Neural progenitor cell (in vitro differentiated cells): ENCODE measurements around the gene NGF. TPM values are rescaled to one million over a fixed set of nuclear protein-coding genes. Genes with fewer than 3 reads are reported as not detected.
A peak's percentile ranks its signal among the peaks of the same experiment; 100 is the strongest.

Source experiments
- DNase-seq: peaks from one replicate; pipeline ENCODE4 v3.0.0-alpha.2; 2016; ENCODE audit warnings: low spot score
- H2AFZ ChIP-seq: fragments of 200-600 bp; sonication (generic); replicated peaks from 2 replicates; pipeline ENCODE4 v1.6.1; 2016; ENCODE audit warnings: antibody characterized with exemption
- H3F3A ChIP-seq: fragments of 200-600 bp; sonication (generic); 2 replicates; pipeline ENCODE4 v1.6.1; 2016; ENCODE audit warnings: antibody characterized with exemption, low read depth
- H3K27ac ChIP-seq: fragments of 200-600 bp; sonication (generic); 2 replicates; pipeline ENCODE4 v1.5.1; 2016; ENCODE audit warnings: mild to moderate bottlenecking
- H3K27me3 ChIP-seq: fragments of 200-600 bp; sonication (generic); 2 replicates; pipeline ENCODE4 v1.6.1; 2016; ENCODE audit warnings: mild to moderate bottlenecking, moderate library complexity
- H3K36me3 ChIP-seq: fragments of 200-600 bp; sonication (generic); 2 replicates; pipeline ENCODE4 v1.5.1; 2016
- H3K4me1 ChIP-seq: fragments of 200-600 bp; sonication (generic); 2 replicates; pipeline ENCODE4 v1.6.1; 2016; ENCODE audit warnings: mixed run types
- H3K4me2 ChIP-seq: fragments of 200-600 bp; sonication (generic); 2 replicates; pipeline ENCODE4 v1.6.1; 2016
- H3K4me3 ChIP-seq: fragments of 200-600 bp; sonication (generic); 2 replicates; pipeline ENCODE4 v1.5.1; 2016
- H3K79me2 ChIP-seq: fragments of 200-600 bp; sonication (generic); 2 replicates; pipeline ENCODE4 v1.6.1; 2016; ENCODE audit warnings: low read depth
- H3K9ac ChIP-seq: fragments of 200-600 bp; sonication (generic); 2 replicates; pipeline ENCODE4 v1.6.1; 2016
- H3K9me3 ChIP-seq: fragments of 200-600 bp; sonication (generic); 2 replicates; pipeline ENCODE4 v1.5.1; 2016; ENCODE audit warnings: low read depth
- H4K20me1 ChIP-seq: fragments of 200-600 bp; sonication (generic); 2 replicates; pipeline ENCODE4 v1.6.1; 2016; ENCODE audit warnings: low read depth
- H3K27ac Mint-ChIP-seq: 3 replicates; pipeline ENCODE4 v1.8.0; 2021; ENCODE audit warnings: mixed read lengths
- H3K27me3 Mint-ChIP-seq: 2 replicates; pipeline ENCODE4 v1.8.0; 2022; ENCODE audit warnings: low read depth, mild to moderate bottlenecking, inconsistent platforms, moderate library complexity, mixed read lengths; ENCODE audit not compliant: insufficient read depth
- H3K36me3 Mint-ChIP-seq: 3 replicates; pipeline ENCODE4 v1.8.0; 2021; ENCODE audit warnings: mixed read lengths
- H3K4me1 Mint-ChIP-seq: 3 replicates; pipeline ENCODE4 v1.8.0; 2021; ENCODE audit warnings: mixed read lengths
- H3K4me3 Mint-ChIP-seq: 3 replicates; pipeline ENCODE4 v1.8.0; 2021; ENCODE audit warnings: mild to moderate bottlenecking, moderate library complexity, mixed read lengths
- H3K9me3 Mint-ChIP-seq: 3 replicates; pipeline ENCODE4 v1.8.0; 2020; ENCODE audit warnings: mixed read lengths
- EZH2 ChIP-seq: fragments of 200-600 bp; sonication (generic); IDR thresholded peaks from 2 replicates; pipeline ENCODE4 v1.6.1; 2017; ENCODE audit warnings: antibody characterized with exemption, mild to moderate bottlenecking, moderate library complexity
- EZH2phosphoT487 ChIP-seq: fragments of 200-600 bp; sonication (generic); IDR thresholded peaks from 2 replicates; pipeline ENCODE4 v1.6.1; 2017; ENCODE audit warnings: antibody characterized with exemption
- total RNA-seq: library from RNA; depleted of rRNA; stranded (reverse); fragments of >200 nt; gene quantifications from 2 replicates; pipeline ENCODE4 v1.2.3, GENCODE V29; 2015; ENCODE audit warnings: low replicate concordance
- TF ChIP-seq, protein P1 (sequence below): fragments of 200-600 bp; sonication (generic); IDR thresholded peaks from 2 replicates; pipeline ENCODE4 v1.5.1; 2017; ENCODE audit warnings: antibody characterized with exemption, mild to moderate bottlenecking

NGF gene
- total RNA-seq, 1 donor from 2014 or later: not detected

DNA sequence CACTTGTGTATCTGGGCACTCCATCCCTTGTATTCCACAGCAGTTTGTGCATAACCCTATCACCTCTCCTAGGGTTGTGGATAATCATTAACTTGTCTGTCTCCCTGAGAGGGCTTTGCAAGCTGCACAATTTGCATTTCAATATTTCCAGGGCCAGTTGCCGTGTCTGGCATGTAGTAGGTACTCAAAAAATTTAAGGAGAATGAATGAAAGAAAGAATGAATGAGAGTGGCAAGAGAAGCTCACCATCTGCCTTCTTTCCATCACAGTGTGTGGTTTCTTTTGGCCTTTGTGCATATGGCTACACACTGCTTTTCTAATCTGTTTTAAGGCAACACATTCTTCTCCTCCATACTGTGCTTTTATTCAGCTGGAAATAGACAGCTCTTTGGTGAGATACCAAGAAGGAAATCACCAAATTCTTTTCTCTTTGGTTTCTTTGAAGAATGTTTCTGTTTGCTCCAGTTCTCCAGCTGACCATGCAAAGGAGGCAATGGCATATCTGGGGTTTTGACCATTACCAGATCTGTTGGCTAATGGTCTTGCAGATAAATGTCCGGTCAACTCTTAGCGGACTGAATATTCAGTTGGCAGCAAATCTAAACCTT, 49.4 kb downstream of the NGF start:
- peaks cover 9% of the 10 kb centered on the region for H3K9me3 Mint-ChIP-seq
- H2AFZ ChIP-seq: no peak overlapping the region

DNA sequence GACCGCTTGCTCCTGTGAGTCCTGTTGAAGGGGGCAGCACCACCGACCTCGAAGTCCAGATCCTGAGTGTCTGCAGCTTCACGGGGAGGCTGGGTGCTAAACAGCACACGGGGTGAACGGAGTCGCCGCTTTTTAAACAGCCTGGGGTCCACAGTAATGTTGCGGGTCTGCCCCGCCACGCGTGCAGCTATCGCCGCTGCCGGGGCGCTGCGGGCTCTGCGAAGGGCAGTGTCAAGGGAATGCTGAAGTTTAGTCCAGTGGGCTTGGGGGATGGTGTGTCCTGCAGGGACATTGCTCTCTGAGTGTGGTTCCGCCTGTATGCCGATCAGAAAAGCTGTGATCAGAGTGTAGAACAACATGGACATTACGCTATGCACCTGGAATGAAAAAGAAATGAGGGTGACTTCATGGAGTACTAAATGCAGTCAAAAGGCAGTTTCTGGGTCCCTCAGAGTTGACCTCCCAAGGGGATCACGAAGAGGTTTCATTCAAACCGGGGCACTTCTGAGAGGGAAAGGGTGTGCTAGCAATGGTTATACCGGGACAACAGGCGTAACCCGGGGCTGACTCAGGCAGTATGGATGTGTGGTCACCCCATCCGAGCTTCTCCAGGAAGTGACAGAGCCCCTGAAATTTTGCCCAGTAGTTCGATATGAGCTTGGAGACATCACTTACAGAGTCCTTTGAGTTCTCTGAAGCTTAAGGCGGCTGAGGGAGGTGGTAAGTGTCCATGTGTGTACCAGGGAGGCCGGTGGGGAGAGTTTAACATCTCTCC, 51.4 kb downstream of the NGF start:
- peaks cover 38% of the 10 kb centered on the region for H3K4me1 Mint-ChIP-seq
- TF ChIP-seq EZH2: no peak
- TF ChIP-seq, protein P1, sequence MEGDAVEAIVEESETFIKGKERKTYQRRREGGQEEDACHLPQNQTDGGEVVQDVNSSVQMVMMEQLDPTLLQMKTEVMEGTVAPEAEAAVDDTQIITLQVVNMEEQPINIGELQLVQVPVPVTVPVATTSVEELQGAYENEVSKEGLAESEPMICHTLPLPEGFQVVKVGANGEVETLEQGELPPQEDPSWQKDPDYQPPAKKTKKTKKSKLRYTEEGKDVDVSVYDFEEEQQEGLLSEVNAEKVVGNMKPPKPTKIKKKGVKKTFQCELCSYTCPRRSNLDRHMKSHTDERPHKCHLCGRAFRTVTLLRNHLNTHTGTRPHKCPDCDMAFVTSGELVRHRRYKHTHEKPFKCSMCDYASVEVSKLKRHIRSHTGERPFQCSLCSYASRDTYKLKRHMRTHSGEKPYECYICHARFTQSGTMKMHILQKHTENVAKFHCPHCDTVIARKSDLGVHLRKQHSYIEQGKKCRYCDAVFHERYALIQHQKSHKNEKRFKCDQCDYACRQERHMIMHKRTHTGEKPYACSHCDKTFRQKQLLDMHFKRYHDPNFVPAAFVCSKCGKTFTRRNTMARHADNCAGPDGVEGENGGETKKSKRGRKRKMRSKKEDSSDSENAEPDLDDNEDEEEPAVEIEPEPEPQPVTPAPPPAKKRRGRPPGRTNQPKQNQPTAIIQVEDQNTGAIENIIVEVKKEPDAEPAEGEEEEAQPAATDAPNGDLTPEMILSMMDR: no peak
- no peak for TF ChIP-seq EZH2phosphoT487
- H3K36me3 Mint-ChIP-seq: peaks cover 4% of the 10 kb centered on the region
- H3K27ac Mint-ChIP-seq: peak overlapping the region; percentile 46
- no peak overlapping the region for H3K4me3 ChIP-seq
- peaks cover 6% of the 10 kb centered on the region for H3K9me3 Mint-ChIP-seq
- H3K27ac ChIP-seq: no peak overlapping the region
- H3F3A ChIP-seq: peaks cover 8% of the 10 kb centered on the region
- no peaks in the 10 kb centered on the region for H3K79me2 ChIP-seq
- no peak for DNase-seq
- no peaks in the 10 kb centered on the region for H3K9me3 ChIP-seq
- H2AFZ ChIP-seq: no peak overlapping the region
- peaks cover 6% of the 10 kb centered on the region for H3K27me3 Mint-ChIP-seq
- no peak overlapping the region for H3K4me2 ChIP-seq
- H3K27me3 ChIP-seq: no peaks in the 10 kb centered on the region
- no peak overlapping the region for H3K4me3 Mint-ChIP-seq
- H3K9ac ChIP-seq: no peak overlapping the region
- peaks cover 26% of the 10 kb centered on the region for H3K4me1 ChIP-seq
- no peaks in the 10 kb centered on the region for H3K36me3 ChIP-seq
- H4K20me1 ChIP-seq: no peaks in the 10 kb centered on the region

More for the DNA sequence above, 49.4 kb downstream of the NGF start:
- Histone ChIP-seq H3K4me1 (peaks cover 26% of the 10 kb centered on the region), H3F3A (peaks cover 8% of the 10 kb centered on the region), H3K27ac (peak overlapping the region; percentile 46), H3K27me3 (no peaks in the 10 kb centered on the region), H3K36me3 (no peaks in the 10 kb centered on the region), H3K79me2 (no peaks in the 10 kb centered on the region), H3K4me3 (no peak overlapping the region), H3K9ac (no peak overlapping the region), H3K4me2 (peak overlapping the region; percentile 31), H4K20me1 (no peaks in the 10 kb centered on the region), H3K9me3 (no peaks in the 10 kb centered on the region)
- Mint-ChIP-seq H3K27me3 (peaks cover 6% of the 10 kb centered on the region), H3K4me1 (peaks cover 38% of the 10 kb centered on the region), H3K36me3 (peaks cover 4% of the 10 kb centered on the region), H3K27ac (peak overlapping the region; percentile 55), H3K4me3 (no peak overlapping the region)
- peak; percentile 15 for DNase-seq
- TF ChIP-seq, protein P1: no peak
- TF ChIP-seq EZH2: no peak
- TF ChIP-seq EZH2phosphoT487: no peak

DNA sequence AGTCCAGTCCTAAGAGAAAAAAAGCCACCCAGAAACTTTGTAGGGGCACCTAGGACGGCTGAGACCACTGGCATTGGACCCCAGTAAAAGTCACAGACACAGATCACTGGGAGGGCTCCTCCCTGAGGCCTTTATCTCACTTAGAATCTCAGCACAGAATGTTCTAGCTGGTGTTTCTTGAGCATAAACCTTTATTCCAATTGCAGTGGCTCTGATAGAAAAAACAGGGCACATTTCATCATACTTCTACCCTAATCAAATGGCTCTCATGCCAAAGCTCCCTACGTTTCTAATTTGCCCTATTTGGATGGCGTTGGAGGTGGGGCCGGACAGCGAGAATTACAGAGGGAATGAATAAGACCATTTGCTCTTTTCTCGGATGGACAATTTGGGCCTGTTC, 53.8 kb downstream of the NGF start:
- TF ChIP-seq EZH2phosphoT487 (no peak), EZH2 (no peak)
- TF ChIP-seq, protein P1: no peak
- no peaks in the 10 kb centered on the region for H4K20me1 ChIP-seq
- peaks cover 25% of the 10 kb centered on the region for H3K4me1 ChIP-seq
- no peaks in the 10 kb centered on the region for H3K79me2 ChIP-seq
- no peak overlapping the region for H3K9ac ChIP-seq
- H3K9me3 ChIP-seq: no peaks in the 10 kb centered on the region
- no peak overlapping the region for H3K27ac ChIP-seq
- H3K4me1 Mint-ChIP-seq: peaks cover 25% of the 10 kb centered on the region
- H2AFZ ChIP-seq: no peak overlapping the region
- H3F3A ChIP-seq: peaks cover 8% of the 10 kb centered on the region
- H3K4me3 Mint-ChIP-seq: no peak overlapping the region
- H3K36me3 ChIP-seq: no peaks in the 10 kb centered on the region
- no peaks in the 10 kb centered on the region for H3K27me3 ChIP-seq
- no peak for DNase-seq
- H3K4me2 ChIP-seq: no peak overlapping the region
- H3K27ac Mint-ChIP-seq: no peak overlapping the region
- H3K9me3 Mint-ChIP-seq: peaks cover 2% of the 10 kb centered on the region
- H3K27me3 Mint-ChIP-seq: peaks cover 2% of the 10 kb centered on the region
- H3K4me3 ChIP-seq: no peak overlapping the region
- no peaks in the 10 kb centered on the region for H3K36me3 Mint-ChIP-seq
